Left lung (tissue), 10 donors: ENCODE data around the gene RTP3. TPM values are rescaled to one million over a fixed set of nuclear protein-coding genes. Genes with fewer than 3 reads are reported as not detected.

ENCODE experiments used
- ATAC-seq: fragments of 200-7000 bp; cut with Tn5 transposase; one replicate; pipeline ENCODE4 v1.9.1; 2020; ENCODE audit warnings: moderate library complexity
- DNase-seq, 4 donors: peaks; one replicate each; pipeline ENCODE4 v3.0.0-alpha.2; 2013 to 2020
- H3K27ac ChIP-seq, 2 donors: fragments of 200-600 bp; sonication (generic) in 1 of 2; one replicate each; pipeline versions ENCODE4 v1.5.0 to v1.8.0; 2020 to 2021
- H3K27me3 ChIP-seq, 2 donors: fragments of 200-600 bp; sonication (generic) in 1 of 2; one replicate each; pipeline versions ENCODE4 v1.5.0 to v1.8.0; 2020 to 2021
- H3K36me3 ChIP-seq, 2 donors: fragments of 200-600 bp; sonication (generic) in 1 of 2; one replicate each; pipeline versions ENCODE4 v1.5.0 to v1.8.0; 2020 to 2021
- H3K4me1 ChIP-seq, 2 donors: fragments of 200-600 bp; one replicate each; pipeline ENCODE4 v1.8.0; 2021
- H3K4me3 ChIP-seq, 2 donors: fragments of 200-600 bp; sonication (generic) in 1 of 2; one replicate each; pipeline versions ENCODE4 v1.5.0 to v1.8.0; 2020 to 2021; ENCODE audit warnings: mild to moderate bottlenecking in 1 of 2
- H3K9me3 ChIP-seq, 2 donors: fragments of 200-600 bp; sonication (generic) in 1 of 2; one replicate each; pipeline versions ENCODE4 v1.5.0 to v1.8.0; 2020 to 2021
- intact Hi-C, 2 donors: fragments of 100-400 bp; cut with DNase I; formaldehyde crosslinking; loops; one replicate each; pipeline versions ENCODE4 v1.11.2 to v1.14.2; 2022
- polyA plus RNA-seq, 6 donors: library from polyadenylated mRNA; unstranded; fragments of 120-200 nt; gene quantifications; one replicate each; pipeline ENCODE4 v1.2.1, GENCODE V29; 2013; ENCODE audit not compliant: insufficient read length in 6 of 6
- total RNA-seq, 2 donors: library from RNA; stranded (reverse); fragmentation: NEBNext Ultra II Directional; extraction: Animal tissue kit (Norgen Biotek cat#: 25700); gene quantifications; one replicate each; pipeline ENCODE4 v1.2.1, GENCODE V29; 2021
- TF ChIP-seq, protein P1 (sequence below), 2 donors: fragments of 200-600 bp; sonication (generic) in 1 of 2; IDR thresholded peaks; one replicate each; pipeline versions ENCODE4 v1.5.0 to v1.8.0; 2021; ENCODE audit warnings: antibody characterized with exemption in 2 of 2
- donor health status: DM: no; HTN: yes; CAD: no.
- donor health status: DM: no; HTN: no; CAD: no.

The RTP3 gene
- total and polyA plus RNA-seq, 8 donors, result 0.13 TPM; not detected in 7

DNA sequence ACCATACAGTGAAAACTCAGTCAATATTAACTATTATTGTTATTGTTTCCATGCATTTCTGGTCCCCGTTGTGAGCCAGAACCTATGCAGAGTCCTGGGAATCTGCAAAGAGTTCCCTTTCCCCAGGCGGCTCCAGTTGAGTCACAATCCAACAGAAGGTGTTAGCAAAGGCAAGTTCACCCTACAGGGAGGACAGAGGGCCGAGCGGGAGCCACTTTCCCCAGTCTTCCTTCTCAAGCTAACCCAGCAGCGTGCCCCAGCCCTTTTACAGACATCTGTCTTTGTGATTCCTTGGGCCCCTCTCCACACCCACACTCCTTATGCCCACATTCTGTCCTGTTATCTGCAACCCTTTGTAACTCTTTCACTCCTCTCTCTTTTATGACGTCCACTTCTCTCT lies 20.0 kb upstream of the RTP3 start:
- ATAC-seq (no peak), DNase-seq (no peak)
- H3K4me3 ChIP-seq, result no peak overlapping the region
- intact Hi-C loops, result no loop called here
- H3K9me3 ChIP-seq, result peaks cover 0 to 9% of the 10 kb centered on the region in 2 donors
- peak overlapping the region in 1 of 2 donors; percentile 45 for H3K27ac ChIP-seq
- no peaks in the 10 kb centered on the region for H3K4me1 ChIP-seq
- no peaks in the 10 kb centered on the region for H3K36me3 ChIP-seq
- TF ChIP-seq, protein P1, sequence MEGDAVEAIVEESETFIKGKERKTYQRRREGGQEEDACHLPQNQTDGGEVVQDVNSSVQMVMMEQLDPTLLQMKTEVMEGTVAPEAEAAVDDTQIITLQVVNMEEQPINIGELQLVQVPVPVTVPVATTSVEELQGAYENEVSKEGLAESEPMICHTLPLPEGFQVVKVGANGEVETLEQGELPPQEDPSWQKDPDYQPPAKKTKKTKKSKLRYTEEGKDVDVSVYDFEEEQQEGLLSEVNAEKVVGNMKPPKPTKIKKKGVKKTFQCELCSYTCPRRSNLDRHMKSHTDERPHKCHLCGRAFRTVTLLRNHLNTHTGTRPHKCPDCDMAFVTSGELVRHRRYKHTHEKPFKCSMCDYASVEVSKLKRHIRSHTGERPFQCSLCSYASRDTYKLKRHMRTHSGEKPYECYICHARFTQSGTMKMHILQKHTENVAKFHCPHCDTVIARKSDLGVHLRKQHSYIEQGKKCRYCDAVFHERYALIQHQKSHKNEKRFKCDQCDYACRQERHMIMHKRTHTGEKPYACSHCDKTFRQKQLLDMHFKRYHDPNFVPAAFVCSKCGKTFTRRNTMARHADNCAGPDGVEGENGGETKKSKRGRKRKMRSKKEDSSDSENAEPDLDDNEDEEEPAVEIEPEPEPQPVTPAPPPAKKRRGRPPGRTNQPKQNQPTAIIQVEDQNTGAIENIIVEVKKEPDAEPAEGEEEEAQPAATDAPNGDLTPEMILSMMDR (IDR thresholded peaks at IDR 0.05), result no peak
- no peaks in the 10 kb centered on the region for H3K27me3 ChIP-seq

DNA sequence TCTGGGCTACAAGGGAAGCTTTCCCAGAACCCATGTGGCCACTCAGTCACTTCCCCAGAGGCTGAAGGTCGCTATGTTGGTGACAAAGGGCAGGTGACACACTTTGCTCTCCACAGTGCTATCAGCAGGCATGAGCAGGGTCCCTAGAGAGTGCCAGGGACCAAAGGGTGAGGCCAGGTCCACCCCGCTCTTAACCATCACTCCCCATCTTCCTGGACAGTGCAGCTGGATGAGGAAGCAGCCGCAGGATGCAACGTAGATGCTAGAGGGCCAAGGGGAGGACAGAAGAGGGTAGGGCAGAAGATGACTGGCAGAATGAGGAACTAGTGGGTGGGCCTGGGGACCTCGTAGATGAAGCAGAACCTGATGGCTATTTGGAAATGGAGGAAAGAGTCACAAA lies 19.4 kb upstream of the RTP3 start:
- intact Hi-C loops, result no loop called here
- Histone ChIP-seq H3K4me3 (no peak overlapping the region), H3K27me3 (no peaks in the 10 kb centered on the region), H3K27ac (peak overlapping the region in 1 of 2 donors; percentile 45), H3K36me3 (no peaks in the 10 kb centered on the region), H3K9me3 (peaks cover 0 to 9% of the 10 kb centered on the region in 2 donors), H3K4me1 (no peaks in the 10 kb centered on the region)
- no peak for ATAC-seq
- DNase-seq, result no peak
- TF ChIP-seq, protein P1 (IDR thresholded peaks at IDR 0.05), result no peak

DNA sequence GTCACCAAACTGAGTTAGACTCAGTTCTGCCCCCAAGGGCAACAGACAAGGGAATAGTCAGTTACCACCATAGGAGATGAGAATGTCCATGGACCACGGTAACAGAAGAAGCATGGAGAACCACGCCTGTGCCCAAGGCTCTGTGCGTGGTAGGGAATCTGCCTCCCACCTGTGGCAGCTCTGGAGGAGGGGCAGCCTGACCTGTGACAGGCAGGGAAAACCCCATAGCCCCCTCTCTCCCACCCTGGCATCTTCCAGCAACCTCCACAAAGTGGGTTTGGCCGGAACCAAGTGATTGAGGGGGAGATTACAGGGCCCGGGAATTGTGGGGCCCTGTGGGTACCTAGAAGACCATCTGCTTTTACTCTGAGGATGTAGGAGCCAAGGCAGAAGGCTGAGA lies 18.8 kb upstream of the RTP3 start:
- Histone ChIP-seq H3K4me3 (no peak overlapping the region), H3K36me3 (no peaks in the 10 kb centered on the region), H3K27me3 (no peaks in the 10 kb centered on the region), H3K9me3 (peaks cover 0 to 9% of the 10 kb centered on the region in 2 donors), H3K27ac (no peak overlapping the region), H3K4me1 (no peaks in the 10 kb centered on the region)
- TF ChIP-seq, protein P1 (IDR thresholded peaks at IDR 0.05), result no peak
- no peak for ATAC-seq
- intact Hi-C loops, result no loop called here
- DNase-seq, result no peak

DNA sequence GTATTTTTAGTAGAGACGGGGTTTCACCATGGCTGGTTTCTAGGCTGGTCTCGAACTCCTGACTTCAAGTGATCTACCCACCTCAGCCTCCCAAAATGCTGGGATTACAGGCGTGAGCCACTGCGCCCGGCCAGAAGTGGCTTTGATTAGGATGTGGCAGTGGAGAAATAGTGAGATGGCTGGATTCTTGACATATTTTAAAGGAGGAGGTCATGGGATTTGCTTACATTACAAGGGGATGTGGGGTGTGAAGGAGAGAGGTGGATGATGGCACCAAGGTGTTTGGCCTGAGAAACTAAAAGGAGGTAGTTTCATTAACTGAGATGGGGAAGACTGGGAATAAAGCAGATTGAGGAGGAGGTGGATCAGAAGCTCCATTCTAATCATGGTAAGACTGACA lies 18.1 kb upstream of the RTP3 start:
- no peak for ATAC-seq
- DNase-seq, result no peak
- no peaks in the 10 kb centered on the region for H3K27me3 ChIP-seq
- peaks cover 0 to 5% of the 10 kb centered on the region in 2 donors for H3K9me3 ChIP-seq
- H3K27ac ChIP-seq, result no peak overlapping the region
- H3K4me3 ChIP-seq, result no peak overlapping the region
- H3K4me1 ChIP-seq, result peaks cover 0 to 2% of the 10 kb centered on the region in 2 donors
- H3K36me3 ChIP-seq, result no peaks in the 10 kb centered on the region
- TF ChIP-seq, protein P1 (IDR thresholded peaks at IDR 0.05), result no peak
- intact Hi-C loops, result no loop called here

DNA sequence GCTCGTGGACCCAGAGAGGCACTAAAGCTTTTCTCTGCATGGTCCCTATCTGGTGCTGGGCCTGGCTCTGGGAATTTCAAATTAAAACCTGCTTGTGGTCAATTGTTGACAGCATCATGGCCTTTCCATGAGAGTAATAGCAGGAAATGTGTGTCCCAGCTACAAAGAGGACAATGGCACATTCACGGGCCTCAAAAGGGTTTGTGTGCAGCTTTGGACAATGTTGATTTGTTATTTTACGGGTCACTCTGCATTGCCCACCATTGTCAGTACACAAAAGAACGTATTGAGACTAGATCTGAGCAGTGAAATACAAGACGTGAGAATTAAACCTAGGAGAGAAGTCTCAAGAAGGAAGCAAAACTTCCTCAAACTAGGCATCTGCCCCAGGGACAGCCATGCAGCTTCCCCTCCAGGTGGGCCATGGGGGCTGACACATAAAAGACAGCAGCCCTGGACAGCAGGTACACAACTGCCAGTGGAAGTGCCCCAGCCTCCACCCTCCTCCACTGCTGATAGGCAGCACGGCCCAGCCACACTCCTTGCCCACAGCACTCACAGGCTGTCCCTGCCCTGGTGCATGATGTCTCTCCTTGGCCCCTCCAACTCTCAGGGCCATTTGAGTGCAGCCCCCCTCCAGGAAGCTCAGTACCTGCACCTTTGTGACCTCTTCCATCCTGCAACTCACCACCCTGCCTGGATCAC lies 17.1 kb upstream of the RTP3 start:
- Histone ChIP-seq H3K27me3 (no peaks in the 10 kb centered on the region), H3K9me3 (no peaks in the 10 kb centered on the region), H3K36me3 (no peaks in the 10 kb centered on the region), H3K27ac (no peak overlapping the region), H3K4me1 (peaks cover 0 to 11% of the 10 kb centered on the region in 2 donors), H3K4me3 (no peak overlapping the region)
- ATAC-seq (no peak), DNase-seq (no peak)
- intact Hi-C loops, result no loop called here
- TF ChIP-seq, protein P1 (IDR thresholded peaks at IDR 0.05), result no peak
